HG02938 (cell line): ENCODE results near the gene DNAAF1.
A peak's percentile ranks its signal among the peaks of the same experiment; 100 is the strongest.
"Not testable (repeated sequence)": the region's sequence is repeated elsewhere in the genome, so short reads cannot be mapped to it uniquely, and the experiment has no call there.

ENCODE experiments used
- ATAC-seq: cut with Tn5 transposase; IDR thresholded peaks from one replicate; pipeline ENCODE4 v1.9.1; 2021; ENCODE audit warnings: mild to moderate bottlenecking, moderate library complexity; ENCODE audit not compliant: unreplicated experiment

The DNAAF1 gene

DNA sequence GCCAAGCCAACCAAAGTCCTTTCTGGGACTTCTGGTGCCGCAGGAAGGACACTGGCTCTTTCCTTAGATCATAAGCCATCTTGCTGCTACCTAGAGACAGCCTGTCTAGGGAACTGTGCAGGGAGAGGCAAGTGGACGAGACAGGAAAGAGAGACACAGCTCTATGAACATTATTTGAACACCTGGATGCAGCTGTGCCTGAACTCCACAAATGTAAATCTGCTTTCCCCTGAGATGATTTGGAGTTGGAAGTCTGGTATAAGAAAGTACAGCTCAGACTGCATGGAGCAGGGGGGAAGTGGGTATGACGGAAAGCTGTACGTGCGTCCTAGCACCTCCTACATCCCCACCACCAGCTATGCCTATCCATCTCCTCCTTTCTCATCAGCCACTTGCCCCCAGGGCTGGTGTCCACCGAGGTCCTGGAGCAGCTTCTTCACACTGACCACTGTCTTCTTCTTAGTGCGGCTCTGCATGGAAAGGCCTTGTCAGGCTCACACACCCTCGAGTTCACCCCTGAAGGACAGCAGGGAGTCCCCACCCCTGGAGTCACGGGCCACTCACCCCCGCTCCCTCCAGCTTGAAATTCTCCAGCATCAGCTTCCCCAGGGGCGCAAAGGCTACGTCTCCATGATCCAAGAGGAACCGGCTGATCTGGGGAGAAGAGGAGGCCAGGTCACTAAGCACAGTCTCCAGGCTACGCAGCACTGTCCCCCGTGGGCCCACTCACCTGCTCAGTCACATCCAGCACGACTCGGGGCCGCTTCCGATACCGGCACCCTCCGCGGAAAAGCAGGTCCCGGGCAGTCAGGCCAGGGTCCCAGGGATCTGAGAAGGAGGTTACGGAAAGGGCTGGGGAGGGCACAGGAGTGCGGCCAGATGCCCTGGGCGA lies 37.8 kb downstream of the DNAAF1 start:
- ATAC-seq, result no peak

DNA sequence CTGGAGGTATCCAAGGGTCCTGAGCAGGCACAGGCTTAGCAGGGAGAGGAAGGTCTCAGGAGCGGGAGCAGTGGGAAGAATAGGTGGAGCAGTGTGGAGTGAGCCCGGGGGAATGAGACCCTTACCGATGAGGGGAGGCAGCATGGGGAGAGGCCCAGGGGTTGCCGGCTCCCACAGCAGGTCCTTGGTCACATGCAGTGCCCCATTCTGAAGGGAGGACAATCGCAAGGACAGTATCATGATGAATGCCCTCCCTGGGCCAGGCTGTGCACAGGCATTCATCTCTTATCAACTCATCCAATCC lies 38.4 kb downstream of the DNAAF1 start:
- no peak for ATAC-seq

DNA sequence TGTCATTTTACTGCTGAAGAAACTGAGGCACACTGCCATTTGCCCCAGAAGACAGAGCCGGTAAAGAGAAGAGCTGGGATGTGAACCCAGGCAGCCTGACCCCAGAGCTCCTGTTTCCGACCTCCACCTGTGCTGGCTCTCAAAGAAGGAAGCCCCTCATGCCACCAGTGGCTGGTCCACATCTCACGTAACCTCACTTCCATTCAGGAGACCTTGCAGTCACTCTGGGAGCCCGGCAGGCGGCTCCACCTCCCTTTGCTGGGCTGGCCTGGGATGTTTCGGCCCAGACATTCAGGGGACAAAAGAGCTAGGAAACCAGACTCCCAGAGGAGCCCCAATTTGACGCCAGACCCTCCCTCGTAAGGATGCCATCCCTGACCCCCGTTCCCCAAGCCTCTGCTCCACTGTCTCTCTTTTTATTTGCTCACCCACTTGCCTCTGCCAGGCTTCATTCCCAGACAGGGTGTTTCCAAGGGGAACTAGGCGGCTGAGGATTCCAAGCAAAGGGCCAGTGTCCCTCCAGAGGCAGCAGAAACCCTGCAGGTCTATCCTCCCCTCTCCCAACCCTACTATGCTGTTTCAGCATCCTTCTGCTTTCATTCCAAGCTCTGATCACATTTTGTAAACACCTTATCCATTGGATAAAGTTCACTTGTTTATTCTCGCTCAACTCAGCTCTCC lies 38.9 kb downstream of the DNAAF1 start:
- no peak for ATAC-seq

DNA sequence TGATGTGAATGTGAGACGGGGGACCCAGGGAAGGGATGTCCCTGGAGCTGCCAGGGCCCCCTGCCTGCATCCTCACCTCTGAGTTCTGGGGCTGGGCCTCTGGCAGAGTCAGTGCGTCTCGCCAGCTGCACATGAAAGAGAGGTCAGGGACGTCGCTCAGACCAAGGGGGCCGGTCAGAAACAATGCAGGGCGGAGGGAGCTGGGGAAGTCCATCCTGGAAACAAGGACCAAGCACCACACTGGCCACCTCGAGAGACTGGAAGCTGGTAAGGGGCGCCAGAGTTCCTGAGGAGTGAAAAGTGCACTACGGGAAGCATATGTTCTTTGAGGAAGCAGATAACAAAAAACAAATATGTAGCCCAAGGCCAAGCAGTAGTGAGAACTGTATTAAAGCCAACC lies 39.7 kb downstream of the DNAAF1 start:
- ATAC-seq, result no peak

DNA sequence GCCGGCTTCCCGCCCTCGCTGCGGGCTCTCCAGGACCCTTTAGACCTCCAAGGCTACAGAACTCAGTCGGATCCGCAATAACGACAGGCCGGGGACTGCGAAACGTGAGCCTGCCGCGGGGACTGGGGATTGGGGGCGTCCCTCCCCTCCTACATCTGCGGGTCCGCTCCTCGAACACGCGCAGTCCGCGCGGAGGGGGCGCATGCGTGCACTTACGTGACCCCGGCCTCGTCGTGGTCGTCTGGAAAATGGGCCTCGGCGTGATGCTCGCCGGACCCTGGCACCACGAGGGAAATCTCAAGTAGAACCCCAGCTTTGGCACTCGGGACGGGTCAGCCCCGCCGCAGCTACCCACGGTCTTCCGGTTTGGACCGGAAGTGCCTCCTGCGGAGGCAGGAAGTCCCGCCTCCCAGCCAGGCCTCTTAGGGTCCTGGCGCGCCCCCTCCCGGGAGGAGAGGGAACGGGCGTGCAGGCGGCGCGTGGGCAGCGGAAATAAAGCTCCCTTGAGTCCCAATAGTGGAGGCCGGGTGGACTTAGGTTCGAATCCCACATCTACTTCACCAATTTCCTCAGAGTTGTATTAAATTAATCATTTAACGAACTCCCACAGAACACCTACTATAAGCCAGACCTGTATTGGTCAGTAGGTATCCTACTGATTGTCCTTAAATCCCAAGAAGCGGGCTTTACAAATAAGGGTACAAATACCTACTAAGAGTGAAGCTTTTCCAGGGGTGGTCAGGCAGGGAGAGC lies 41.8 kb downstream of the DNAAF1 start, which contains the start of gene TAF1C:
Gene TAF1C (minus strand): TSS at position 373 of the 753 bp plus-strand sequence. CDS start 2,069 bp downstream, outside the sequence.
- ATAC-seq, result peak; percentile 89

DNA sequence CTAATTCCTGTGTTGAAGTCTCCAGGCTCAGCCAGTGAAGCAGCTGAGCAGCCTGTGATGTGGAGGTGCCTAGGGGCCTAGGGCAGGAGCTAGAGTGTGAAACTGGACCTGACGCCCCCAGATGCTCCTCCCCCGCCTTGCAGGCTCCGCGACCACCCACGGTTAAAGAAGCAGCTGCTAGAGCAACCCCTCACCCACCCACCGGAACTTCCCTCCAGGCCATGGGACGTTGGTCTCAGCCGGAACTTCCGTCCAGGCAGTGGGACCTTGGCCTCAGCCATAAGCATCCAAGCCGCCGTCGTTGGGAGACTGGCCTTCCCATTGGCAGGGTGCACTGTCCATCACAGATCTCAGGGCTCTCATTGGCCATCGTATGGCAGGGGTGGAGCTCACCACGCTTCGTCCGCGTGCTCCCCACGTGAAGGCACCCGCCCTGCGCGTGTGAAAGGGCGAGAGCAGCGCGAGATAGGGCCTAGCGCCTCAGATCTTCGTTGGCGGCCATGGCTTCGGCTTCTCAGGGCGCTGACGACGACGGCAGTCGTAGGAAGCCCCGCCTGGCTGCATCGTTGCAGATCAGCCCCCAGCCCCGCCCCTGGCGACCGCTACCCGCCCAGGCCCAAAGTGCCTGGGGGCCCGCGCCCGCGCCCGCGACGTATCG lies 45.8 kb downstream of the DNAAF1 start, which contains the start of gene ADAD2:
Gene ADAD2 (plus strand): TSS at position 427 of the 658 bp plus-strand sequence. CDS start 74 bp downstream, at position 501.
- ATAC-seq, result no peak

DNA sequence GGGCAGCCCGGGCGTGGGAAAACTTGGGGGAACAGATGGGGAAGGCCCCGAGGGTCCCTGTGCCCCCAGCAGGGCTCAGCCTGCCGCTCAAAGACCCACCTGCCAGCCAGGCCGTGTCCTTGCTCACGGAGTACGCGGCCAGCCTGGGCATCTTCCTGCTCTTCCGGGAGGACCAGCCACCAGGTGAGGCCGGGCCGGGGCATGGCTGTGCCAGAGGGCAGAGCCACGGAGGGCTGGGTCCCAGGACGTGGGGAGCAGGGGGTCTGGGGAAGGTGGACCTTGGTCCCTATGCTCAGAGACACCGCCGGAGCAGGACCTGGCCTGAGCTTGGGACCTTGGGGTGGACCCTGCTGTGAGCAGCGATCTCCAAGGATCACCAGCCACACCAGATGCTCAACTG lies 46.4 kb downstream of the DNAAF1 start:
- no peak for ATAC-seq

DNA sequence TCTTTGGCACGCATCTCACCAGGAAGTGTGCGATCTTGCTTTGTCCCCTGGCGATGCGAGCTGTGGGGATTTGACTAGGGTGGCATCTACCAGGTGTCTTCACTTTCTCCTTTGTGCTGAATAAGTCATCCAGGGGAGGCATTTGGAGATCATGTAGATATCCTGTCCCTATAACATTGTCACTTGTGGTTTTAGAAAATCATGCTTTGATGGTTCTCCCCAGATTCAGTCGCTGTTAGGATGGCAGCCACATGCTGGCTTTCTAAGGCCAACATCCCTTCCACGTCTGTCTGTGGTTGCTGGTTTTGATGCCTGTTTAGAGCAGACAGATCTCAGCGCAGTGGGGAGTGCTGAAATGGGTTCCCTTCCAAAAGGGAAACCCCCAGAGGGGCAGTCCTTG lies 48.4 kb downstream of the DNAAF1 start:
- no peak for ATAC-seq

DNA sequence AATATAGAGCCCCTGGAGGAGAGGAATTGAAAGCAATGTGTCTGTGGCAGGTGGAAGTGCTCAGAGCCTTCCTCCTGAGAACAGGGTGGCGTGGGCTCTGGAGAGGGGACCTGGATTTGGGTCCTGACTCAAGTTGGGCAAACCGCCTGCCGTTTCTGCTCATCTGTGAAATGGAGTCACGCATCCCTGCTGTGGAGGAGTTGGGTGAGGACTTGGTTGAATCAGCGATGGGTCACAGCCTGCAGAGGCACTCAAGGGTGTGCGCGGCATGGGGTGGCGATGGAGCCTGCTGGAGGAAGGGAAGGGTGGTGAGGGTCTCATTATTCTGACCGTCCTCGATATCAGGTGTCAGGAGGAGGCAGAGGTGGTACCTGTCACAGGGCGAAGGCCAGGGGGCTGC lies 48.9 kb downstream of the DNAAF1 start:
- ATAC-seq, result no peak

DNA sequence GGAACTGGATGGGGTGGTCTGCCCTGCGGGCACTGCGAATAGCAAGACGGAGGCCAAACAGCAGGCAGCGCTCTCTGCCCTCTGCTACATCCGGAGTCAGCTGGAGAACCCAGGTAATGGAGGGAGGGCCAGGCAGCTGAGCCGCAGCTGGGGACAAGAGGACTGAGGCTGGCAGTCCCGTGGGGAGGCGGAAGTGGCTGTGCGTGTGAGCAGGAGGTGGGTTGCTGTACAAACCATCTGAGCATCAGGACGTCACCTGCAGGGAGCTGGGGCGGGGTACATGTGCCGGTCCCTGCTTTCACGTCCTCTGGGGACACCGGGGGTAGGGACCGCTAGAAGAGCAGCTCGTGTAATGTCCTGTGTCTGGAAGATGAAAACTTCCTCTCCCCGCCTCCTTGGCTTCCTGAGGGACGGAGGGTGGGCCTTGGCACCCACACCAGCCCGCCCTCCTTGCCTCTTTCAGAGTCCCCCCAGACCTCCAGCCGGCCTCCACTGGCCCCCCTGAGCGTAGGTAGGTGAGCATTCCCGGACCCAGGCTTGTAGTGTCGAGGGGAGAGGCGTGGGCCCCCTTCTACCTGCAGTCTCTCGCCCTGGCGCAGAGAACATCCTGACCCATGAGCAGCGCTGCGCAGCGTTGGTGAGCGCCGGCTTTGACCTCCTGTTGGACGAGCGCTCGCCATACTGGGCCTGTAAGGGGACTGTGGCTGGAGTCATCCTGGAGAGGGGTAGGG lies 49.5 kb downstream of the DNAAF1 start:
- peak; percentile 80 for ATAC-seq

DNA sequence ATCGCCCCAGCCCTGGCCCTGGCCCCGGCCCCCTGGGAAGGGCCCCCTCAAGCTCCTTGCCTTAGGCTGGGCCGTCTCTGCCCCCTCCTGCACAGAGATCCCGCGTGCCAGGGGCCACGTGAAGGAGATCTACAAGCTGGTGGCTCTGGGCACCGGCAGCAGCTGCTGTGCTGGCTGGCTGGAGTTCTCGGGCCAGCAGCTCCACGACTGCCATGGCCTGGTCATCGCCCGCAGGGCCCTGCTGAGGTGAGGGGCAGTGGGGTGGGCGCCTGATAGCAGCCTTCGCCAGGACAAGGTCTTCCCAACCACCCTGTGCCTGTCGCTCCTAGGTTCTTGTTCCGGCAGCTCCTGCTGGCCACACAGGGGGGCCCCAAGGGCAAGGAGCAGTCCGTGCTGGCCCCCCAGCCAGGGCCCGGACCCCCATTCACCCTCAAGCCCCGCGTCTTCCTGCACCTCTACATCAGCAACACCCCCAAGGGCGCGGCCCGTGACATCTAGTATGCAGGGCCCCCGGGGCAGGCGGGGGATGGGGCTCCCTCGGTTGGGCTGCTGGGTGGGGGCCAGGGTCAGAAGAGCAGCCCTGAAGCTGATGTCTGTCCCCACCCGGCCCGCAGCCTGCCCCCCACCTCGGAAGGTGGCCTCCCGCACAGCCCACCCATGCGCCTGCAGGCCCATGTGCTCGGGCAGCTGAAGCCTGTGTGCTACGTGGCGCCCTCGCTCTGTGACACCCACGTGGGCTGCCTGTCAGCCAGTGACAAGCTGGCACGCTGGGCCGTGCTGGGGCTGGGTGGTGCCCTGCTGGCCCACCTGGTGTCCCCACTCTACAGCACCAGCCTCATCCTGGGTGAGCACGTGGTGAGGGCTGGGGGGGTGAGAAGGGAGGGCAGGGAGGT lies 50.3 kb downstream of the DNAAF1 start:
- no peak for ATAC-seq

DNA sequence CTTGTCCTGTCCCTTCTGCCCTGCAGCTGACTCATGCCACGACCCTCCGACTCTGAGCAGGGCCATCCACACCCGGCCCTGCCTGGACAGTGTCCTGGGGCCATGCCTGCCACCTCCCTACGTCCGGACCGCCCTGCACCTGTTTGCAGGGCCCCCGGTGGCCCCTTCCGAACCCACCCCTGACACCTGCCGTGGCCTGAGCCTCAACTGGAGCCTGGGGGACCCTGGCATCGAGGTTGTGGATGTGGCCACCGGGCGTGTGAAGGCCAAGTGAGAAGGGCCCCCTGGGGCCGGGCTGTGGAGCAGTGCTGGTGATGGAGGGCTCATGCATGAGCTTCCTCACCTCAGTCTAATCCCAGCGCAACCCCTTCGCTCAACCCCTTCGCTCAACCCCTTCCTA lies 51.0 kb downstream of the DNAAF1 start:
- ATAC-seq, result no peak

DNA sequence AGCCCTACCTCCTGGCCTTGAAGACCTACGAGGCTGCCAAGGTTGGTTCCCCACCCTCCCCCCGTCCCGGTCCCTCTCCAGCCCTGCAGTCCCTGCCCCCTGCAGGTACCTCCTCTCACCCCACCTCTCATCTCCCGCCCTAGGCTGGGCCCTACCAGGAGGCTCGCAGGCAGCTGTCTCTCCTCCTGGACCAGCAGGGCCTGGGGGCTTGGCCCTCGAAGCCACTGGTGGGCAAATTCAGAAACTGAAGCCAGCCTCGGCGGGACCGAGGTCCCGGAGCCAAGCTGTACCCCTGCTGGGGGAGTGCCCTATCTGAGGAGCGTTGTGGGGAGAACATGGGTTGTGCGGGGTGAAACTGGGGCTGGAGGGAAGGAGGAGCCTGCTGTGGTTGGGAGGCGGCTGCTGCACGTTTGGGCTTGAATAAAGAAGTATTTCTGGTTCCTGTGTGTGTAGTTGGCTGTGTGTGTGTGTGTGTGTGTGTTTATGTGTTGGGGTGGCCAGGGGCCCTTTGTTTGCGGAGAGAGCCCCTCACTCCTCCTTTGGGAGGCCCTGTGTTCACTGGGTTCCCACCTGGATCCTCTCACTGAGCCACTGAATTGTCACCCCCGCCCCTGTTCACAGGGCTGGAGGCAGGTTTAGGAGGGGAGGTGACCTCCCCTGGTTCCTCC lies 51.8 kb downstream of the DNAAF1 start:
- ATAC-seq, result no peak

DNA sequence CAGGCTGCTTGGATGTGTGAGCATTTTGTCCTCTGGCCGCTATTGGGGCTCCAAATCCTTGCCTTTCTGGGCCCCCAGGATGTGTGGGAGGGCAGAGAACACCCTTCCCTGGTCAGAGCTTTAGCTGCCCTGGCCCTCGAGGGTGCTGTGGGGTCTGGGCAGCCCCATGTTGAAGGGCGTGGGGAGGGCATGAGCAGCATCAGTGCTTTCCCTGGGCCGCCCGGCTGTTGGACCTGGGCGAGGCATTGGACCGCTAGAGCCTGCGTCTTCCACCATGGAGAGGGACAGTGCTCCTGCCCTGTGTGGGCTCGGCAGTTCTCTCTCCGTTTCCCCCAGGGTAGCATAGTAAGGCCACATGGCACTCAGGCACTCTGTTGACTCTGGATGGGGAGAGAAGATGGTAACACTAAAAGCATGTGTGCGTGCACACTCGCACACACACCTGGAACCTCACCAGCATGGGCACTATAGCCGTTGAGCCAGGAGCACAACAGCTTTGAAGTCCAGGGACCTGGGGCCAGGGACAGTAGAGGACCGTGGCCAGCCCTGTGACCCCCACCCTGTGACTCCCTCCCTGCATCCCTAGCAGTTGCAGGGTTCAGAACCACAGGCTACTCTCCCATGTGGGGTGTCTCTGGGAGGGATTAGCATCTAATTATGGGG lies 52.5 kb downstream of the DNAAF1 start:
- no peak for ATAC-seq

DNA sequence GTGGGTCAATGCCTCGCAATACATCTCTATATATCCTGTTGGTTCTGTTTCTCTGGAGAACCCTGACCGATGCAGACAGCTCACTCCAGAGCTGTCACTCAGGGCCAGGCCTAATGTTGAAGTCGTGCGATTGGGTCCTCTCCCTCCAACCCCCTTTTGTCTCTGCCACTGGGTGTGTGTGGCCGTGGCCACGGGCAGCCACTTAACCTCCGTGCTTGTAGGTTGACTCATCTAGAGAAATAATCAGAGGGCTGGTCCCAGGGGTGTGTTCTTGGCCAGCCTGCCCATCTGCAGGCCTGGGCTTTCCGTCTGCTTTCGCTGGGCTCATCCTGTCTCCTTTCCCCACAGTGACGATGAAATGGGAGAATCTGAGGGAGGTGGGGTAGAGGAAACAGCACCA lies 53.3 kb downstream of the DNAAF1 start:
- no peak for ATAC-seq

DNA sequence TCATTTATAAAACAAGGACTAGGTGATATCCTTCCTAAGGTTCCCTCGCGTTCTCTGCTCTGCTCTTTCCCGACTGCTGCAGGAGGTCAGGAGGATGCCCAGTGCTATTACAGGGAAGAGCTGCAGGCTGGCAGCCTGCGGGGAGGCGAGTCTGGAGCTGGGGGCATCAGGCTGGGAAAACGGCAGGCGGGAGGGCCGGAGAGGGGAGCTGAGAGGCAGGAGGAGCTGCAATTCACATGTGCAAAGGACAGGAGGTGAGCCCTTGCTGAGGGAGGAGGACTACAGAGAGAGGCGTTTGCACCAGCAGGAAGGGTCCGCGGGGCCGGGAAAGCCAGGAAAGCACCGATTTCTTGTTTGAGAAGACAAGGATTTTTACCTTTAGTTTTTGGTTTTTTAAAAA lies 54.0 kb downstream of the DNAAF1 start:
- ATAC-seq, result no peak

DNA sequence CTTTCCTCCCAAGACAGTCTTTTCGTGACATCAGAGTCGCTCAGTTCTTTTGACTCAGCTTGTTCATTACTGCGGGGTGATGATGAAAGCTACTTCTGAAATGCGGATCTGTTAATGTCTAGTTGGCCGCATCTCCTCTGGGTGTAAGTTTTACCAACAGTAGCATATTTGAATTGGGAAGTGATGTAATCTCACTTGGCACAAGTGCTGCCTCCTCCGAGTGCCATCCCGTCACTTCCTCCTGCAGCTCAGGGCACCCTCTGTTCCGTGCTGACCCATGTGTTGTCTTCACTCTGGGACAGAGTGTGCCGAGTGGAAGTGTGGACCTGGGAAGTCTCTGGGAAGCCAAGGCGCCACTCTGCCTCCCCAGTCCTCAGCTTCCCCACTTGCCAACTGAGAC lies 54.8 kb downstream of the DNAAF1 start:
- ATAC-seq, result no peak

DNA sequence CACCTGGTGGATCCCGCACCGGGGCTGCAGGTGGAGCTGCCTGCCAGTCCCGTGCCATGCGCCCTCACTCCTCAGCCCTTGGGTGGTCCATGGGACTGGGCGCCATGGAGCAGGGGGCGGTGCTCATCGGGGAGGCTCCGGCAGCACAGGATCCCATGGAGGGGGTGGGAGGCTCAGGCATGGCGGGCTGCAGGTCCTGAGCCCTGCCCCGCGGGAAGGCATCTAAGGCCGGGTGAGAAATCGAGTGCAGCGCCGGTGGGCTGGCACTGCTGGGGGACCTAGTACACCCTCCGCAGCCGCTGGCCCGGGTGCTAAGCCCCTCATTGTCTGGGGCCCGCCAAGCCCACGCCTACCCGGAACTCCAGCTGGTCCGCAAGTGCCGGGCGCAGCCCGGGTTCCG lies 59.4 kb downstream of the DNAAF1 start:
- ATAC-seq, result not testable (repeated sequence)
